HUDEP-2 (cell line): ENCODE measurements around the gene MAPK12.

Experiments
- DNase-seq, 76 experiments: peaks; one replicate each; lab custom pipeline; 2025; ENCODE audit not compliant: unreplicated experiment in 76 of 76; lab: John Stamatoyannopoulos, UW

Gene MAPK12

GRCh38 chr22:50255099-50255498, 6.4 kb downstream of the MAPK12 start:
- DNase-seq = no peak

GRCh38 chr22:50253941-50254340, 7.5 kb downstream of the MAPK12 start:
- peak in 12 of 76 experiments; percentile 11 to 46 (median 30) for DNase-seq

DNA sequence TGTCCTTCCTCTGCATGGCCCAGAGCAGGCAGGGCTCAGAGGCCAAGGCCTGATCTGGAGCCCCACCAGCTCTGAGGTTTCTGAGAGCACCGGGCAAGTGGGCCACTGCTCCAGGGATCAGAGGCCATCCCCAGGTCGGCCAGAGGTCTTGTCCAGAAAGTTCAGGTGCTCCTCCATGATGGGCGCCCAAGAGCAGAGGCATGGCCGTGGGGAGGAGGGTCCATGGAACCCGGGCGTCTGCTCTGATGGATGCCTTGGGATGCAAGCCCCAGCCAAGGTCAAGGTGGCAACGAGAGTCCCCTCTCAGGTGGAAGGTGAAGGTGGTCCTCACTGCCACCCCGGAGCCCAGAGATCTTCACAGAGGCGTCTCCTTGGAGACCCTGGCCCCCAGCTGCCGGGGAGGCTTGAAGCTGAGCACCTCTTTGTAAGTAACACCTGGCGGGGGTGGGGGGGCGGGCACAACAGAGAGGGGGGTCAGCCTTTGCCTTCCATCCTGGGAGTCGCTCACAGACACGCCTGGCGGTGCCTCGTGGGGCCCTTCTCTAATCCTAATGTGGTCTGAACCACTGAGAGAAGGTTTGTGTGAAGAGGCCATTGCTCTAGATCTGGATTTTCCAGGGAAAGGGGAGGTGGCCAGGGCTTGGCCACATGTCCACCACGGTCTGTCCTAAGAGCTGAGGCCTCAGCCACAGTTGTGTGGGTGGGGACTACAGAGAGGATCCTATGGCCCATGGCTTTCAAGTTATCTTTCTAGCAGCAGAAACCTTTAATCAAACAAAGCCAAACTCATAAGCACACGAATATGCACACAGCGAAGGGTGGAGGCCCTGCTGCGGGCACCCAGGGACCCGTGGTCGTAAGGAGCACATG, 8.2 kb downstream of the MAPK12 start:
- DNase-seq = peak in 2 of 76 experiments; percentile 16 to 17

DNA sequence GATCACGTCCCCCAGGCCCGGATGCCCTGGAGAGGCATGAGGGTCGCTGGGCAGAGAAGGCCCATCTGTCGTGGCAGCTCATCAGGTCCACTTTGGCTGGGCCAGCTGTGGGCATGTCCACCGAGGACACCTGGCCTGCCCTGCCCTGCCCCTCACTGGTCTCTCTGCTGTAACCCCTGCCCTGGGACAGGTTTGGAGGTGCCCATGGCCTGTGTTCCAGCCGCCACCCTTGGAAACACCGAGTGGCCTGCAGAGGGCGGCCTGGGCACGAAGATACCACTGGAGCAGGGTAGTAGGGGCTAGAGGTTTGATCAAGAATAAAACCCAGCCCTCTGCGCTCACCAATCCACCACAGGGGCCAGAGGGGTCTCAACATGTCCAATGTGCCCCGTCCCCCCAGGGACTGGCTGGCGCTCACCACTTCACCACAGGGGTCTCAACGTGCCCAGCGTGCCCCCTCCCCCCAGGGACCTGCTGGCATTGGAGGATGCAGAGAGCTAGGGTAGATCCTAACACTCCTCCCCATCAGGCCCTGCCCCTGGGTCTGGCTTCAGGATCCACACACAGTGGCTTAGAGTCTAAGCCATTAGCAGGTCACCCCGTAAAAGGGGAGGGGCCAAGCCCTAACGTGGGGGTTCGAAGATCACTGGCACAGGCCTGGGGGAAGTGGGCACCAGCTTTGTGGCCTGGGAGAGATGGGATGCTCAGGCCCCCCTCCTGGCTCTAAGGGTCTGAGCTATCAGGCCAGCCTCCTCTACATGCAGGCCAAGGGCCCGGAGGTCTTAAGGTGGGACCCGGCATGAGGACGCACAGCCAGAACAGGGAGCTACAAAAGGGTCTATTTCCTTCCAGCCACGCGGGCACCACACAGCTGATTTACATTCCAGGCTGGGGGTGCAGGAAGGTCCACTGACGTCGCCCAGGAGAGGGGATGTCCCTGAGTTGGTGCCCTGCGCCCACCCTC, 9.1 kb downstream of the MAPK12 start:
- DNase-seq = peak in 58 of 76 experiments; percentile 7 to 75 (median 50)

DNA sequence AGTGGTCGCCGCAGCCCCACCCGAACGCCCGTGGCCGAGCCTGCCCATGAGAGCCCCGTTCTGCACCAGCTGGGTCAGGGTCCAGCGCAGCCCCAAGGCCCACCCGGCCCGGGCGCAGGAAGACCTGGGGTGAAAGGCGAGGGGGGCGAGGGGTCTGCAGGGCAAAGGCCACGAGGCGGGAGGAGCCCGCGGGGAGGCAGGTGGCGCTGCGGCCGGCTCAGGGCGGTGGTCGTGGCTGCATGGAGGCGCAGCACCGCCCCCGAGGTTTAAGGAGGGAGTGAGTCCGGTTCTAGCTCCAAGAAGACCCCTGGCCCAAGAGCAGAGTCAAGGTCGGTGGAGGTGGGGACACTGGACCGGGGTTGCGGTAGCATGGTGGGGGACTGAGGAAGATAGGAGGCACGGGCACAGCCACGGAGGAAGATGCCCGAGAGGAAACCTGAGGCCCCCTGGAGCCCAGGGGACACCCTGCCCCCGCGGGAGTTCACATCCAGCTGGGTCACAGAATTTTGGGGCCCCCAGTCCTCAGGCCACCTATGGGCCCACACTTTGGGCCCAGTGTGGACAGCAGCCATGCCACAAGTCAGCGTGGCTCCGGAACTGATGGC, 9.9 kb downstream of the MAPK12 start:
- DNase-seq = no peak

- peak in 67 of 76 experiments; percentile 13 to 84 (median 65) for DNase-seq
These were observed 10.7 kb downstream of the MAPK12 start, which contains the start of gene HDAC10 for GRCh38 chr22:50250555-50251476. Gene HDAC10, minus strand, starts transcription at chr22:50251265. Its CDS starts 233 bp downstream, at chr22:50251032.

GRCh38 chr22:50250249-50250554, 11.3 kb downstream of the MAPK12 start:
- no peak for DNase-seq

DNA sequence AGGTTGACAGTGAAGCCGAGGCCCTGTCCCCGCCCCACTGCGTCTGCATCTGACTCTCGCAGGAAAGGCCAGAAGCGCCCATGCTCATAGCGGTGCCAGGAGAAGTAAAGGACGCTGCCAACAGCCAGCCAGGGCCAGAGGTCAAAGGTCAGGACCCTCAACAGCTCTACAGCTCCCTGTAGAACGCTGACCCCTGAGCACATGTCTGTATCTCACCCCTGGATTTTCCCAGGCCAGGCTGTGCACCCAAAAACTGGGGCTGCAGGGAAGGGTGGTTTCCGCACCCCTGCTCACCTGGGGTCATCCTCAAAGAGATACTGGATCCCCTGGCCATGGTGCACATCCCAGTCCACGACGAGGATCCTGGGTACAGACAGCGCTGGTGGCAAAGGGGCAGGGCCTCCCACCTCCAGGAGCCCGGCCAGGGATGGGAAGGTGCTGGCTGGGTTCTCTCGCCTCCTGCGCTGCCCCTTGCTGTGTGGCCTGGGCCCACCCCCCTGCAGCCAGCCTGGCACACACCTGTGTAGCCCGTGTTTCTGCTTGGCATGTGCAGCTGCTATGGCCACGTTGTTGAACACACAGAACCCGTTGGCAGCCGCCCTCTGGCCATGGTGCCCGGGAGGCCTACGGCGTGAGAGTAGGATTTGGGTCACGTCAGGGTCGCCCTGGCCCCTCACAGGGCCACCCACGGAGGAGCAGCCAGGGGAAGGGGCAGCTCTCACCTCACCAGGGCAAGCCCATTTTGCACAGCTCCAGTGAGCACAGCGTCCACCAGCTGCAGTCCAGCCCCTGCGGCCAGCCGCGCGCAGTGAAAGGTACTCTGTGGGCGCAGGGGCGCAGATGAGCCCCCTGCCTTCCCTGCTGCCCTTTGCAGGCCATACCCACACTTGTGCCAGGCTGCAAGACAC, 11.9 kb downstream of the MAPK12 start:
- DNase-seq = no peak

GRCh38 chr22:50248196-50249081, 13.0 kb downstream of the MAPK12 start:
- no peak for DNase-seq

GRCh38 chr22:50247748-50248147, 13.7 kb downstream of the MAPK12 start:
- peak in 3 of 76 experiments; percentile 6 to 31 (median 29) for DNase-seq

DNA sequence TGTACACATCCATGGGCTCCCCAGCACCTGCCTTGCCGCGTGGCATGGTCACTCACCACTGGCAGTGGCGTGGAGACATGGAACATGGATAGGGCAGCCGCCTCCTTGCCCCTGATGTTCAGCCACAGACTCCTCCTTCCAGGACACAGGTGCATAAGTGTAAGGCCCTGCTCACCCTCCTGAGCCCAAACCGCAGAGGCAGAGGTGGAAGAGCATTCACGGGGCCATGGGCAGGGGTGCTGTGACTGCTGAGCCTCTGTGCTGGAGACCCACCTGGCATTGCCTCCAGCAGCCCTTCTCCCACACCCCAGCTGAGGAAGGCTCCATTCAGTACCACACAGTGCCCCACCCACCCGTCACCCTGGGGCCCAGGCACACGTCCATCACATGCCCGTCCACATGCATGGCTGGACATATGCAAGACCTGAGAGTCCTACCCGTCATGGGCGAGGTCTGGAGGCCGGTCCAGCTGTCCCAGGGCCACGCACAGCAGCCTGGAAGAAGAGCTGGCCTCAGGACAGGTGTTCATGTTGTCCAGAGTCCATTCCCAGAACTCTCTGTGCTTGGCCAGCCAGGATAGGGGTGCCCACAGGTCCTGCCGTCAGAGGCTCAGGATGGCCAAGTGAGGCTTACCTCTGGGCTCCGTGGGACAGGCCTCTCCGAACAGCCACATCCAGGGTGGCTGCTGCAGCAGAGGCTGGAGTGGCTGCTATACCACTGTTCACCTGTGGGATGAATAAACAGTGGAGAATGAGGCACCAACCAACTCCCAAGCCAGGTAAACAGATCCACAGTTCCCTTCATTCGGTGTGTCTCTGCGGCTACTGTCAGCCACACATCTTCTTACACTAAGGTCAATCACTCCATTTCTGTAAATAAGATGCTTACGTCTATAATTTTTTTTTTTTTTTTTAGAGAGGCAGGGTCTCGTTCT, 15.0 kb downstream of the MAPK12 start:
- DNase-seq = no peak

- DNase-seq = peak in 3 of 76 experiments; percentile 48 to 62 (median 51)
These were observed 16.0 kb downstream of the MAPK12 start for GRCh38 chr22:50245214-50246072.

DNA sequence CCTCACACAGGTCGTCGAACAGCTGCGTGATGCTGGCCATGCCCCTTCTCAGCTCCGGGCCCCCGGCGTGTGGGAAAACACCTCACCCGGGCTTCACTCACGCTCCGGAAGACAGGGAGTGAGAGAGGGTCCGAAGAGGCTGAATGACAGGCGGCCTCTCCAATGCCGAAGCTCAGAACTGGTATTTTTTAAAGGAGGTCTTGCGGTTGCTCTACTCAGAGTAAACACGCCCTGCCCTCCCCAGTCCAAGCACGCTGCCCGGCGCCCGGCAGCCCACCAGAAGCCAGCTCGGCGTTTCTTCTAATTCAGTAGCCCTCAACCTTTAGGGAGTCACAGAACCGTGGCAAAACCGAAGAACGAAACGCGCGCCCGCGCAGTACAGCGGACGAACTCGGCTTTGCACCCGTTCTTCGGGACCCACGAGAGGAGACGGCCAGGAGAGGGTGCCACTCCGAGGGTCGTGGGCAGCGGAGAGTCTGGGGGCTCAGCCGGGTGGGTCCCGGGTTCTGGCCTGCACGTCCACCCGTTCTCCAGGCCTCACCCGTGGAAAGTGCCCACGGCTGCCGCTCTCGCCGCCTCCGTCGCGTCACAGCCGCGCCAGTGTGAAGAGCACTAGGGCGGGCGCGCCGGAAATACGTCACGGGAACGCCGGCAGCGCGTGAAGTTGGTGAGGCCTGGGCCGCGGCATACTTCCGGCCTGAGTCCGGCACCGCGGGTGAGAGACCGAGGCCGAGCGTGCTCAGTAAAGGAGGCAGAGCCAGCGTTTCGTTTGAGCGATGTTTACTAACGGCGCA, 16.9 kb downstream of the MAPK12 start, which contains the start of gene TUBGCP6:
TUBGCP6 (minus strand) TSS at position 604 of the 794 bp plus-strand sequence; CDS start at position 40, 564 bp downstream.
- DNase-seq = peak in 73 of 76 experiments; percentile 25 to 90 (median 77)

GRCh38 chr22:50243685-50244419, 17.6 kb downstream of the MAPK12 start:
- no peak for DNase-seq
